Activated T-cell treated with anti-CD3 and anti-CD28 coated beads, Interleukin-2, amount 50 U/mL, for 1 hour (primary cell): Measurements from ENCODE around the gene GGT7.
"Not testable (repeated sequence)": the region's sequence is repeated elsewhere in the genome, so short reads cannot be mapped to it uniquely, and the experiment has no call there.

Source experiments
- DNase-seq: peaks from one replicate; pipeline ENCODE4 v3.0.0-alpha.2; 2020

The GGT7 gene

GRCh38 chr20:34834459-34834893 is 38.2 kb downstream of the GGT7 start:
- DNase-seq = peak; percentile 26

- no peak for DNase-seq
These were observed 40.7 kb downstream of the GGT7 start for GRCh38 chr20:34831936-34832335.

- no peak for DNase-seq
These were observed 43.5 kb downstream of the GGT7 start for GRCh38 chr20:34829191-34829590.

GRCh38 chr20:34825530-34826362 is 46.9 kb downstream of the GGT7 start, which contains the start of gene NCOA6:
Gene NCOA6 (minus strand): TSS chr20:34825651. CDS start chr20:34782355, 43,296 bp downstream.
- DNase-seq = peak; percentile 88

DNA sequence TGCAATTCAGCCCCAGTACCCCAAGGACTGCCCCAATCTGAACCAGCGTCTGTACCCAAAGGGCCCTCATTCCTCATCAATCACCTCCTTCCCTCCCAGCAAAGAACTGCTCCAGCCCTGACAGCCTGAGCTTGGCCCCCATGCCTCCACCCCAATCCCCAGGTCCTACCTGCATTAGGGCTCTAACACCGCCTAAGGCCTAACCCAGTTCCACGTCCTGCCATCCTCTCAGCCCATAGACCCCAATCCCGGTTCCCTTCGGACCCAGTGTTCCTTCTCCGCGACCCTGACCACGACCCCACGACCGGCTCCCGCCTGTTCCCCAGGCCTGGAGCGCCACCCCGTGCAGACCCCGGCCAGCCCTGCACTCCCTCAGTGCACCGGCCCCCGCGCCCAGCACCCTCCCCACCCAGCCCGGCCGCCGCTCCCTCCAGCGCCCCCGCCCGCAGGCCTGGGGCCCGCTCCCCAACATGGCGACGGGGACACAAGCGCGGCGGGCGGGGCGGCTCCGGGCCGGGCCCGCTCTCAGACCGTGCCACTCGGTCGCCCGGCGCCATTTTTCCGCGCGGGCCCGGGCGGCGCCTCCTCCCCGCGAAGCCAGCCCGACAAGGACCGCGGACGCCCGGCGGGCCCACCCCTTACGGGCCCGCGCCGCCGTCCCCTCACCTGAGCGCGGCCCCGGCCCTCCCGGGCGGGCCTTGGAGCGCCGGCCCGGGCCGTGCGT is 47.7 kb downstream of the GGT7 start:
- DNase-seq = peak; percentile 75

DNA sequence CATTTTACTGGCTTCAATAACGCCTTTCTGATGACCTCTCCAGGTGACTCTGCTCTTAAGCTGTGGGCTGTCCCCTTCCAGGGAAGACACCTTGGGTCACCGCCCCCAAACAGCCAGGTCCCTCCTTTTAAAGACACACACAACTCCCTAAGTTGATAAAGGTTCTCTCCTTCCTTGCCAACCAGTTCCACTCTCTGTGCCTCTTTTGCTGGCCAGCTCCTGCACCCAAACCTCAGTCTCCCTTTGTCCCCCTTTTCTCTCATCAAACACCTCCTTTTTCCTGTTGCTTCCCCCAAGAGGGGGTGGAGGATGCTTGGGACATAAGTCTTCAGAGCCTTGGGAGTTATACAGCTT is 48.2 kb downstream of the GGT7 start:
- peak; percentile 72 for DNase-seq

DNA sequence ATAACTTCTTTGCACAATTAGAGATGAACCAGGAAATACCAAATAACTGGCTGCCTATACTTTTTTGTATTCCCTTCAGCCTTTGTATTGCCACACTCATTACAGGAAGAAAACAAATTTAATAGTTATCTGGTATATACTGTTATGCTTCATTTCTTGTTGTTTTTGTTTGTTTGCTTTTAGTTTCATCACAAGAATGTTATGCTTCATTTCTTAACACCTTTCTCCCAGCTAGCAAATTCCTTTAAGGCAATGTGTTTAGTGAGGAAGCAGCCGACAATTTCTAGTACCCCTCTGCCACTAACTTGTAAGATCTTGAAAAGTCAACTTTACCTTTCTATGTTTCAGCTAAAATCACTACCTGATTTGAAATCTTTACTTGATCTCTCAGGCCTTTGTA is 48.6 kb downstream of the GGT7 start:
- DNase-seq = no peak

DNA sequence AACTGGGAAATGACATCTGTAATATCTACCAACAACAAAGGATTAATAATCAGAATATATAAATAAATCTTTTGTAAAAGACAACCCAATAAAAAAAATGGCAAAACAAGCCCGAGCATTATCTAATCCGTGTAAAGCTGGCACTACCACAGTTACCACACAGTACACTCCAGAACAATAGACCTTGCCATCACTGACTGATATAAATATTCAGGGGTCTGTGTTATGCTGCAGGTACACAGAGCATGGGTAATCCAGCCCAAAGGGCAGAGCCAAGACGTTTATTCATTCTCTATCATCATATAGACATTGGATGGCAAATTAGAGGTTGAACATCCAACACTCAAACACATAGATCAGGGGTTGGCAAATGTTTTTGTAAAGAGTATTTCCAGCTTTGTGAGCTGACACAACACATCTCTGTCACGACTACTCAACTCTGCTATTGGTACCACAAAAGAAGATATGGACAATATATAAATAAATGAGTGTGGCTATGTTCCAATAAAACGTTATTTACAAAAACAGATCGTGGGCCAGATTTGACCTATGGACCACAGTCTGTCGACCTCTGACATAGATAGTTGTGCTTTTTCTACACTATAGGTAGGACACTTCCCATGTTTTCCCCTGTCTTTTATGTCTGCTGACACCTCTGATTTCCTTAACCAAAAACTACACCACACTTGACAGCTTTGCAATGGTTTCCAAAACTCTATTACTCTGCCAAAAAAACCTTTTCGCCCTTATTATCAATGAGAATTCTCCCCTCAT is 51.7 kb downstream of the GGT7 start:
- no peak for DNase-seq

GRCh38 chr20:34817801-34818200 is 54.9 kb downstream of the GGT7 start:
- no peak for DNase-seq

DNA sequence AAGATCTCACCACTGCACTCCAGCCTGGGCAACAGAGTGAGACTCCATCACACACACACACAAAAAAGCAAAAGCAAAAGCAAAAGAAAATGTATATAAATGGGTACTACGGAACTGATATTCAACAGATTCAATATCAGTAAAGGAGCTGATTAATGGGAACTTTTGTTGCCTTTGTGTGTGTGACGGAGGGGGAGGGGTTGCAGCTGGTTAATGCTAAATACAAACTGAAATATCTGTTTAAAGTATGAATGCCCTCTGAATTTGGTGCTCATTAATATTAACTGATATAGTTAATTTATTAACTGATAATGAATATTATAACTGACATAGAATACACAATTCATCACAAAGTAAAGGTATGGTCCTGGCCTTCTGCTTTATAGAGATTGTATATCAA is 55.6 kb downstream of the GGT7 start:
- no peak for DNase-seq

DNA sequence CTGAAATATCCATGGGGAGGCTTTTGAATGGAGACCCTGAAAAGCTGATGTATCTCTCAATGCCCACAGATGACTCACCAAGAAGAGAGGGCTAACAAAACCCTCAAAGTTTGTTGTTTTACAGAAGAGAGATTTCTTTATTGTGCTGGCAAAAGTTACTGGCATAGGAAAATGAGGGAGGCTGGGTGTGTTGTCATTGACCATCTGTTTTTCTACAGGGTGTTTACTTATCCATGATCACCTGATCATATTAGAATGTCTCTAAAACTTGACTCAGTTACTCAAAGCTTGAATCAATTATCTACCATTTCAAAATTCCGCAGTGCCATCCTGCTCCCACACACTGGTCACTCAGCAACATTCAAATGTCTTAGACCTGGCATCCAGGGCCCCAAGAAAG is 57.0 kb downstream of the GGT7 start:
- DNase-seq = no peak

DNA sequence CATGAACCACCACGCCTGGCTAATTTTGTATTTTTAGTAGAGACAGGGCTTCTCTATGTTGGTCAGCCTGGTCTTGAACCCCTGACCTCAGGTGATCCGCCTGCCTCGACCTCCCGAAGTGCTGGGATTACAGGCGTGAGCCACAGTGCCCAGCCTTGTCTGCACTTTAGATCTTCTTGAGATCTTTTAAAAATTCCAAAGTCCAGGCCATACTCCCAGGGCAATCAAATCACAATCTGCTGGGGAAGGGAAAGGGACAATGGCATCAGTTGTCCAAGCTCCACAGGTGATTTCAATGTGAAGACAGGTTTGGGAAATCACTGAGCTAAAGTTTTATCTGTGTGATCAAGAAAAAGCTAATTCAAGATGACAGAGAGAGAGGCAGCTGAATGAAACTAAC is 64.1 kb downstream of the GGT7 start:
- no peak for DNase-seq

DNA sequence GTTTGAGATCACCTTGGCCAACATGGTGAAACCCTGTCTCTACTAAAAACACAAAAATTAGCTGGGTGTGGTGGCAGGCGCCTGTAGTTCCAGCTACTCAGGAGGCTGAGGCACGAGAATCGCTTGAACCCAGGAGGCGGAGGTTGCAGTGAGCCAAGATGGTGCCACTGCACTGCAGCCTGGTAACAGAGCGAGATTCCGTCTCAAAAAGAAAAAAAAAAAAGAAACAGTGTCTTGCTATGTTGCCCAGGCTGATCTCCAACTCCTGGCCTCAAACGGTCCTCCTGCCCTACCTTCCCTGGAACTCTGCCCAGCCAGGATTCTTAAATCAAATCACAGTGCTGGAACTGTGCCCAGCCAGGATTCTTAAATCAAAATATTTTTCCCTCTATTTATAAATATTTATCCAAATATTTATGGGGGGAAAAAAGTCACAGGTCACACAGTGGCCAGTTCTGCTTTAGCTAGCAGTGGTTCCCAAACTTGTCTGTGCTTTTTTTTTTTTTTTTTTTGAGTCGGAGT is 64.7 kb downstream of the GGT7 start:
- DNase-seq = not testable (repeated sequence)

DNA sequence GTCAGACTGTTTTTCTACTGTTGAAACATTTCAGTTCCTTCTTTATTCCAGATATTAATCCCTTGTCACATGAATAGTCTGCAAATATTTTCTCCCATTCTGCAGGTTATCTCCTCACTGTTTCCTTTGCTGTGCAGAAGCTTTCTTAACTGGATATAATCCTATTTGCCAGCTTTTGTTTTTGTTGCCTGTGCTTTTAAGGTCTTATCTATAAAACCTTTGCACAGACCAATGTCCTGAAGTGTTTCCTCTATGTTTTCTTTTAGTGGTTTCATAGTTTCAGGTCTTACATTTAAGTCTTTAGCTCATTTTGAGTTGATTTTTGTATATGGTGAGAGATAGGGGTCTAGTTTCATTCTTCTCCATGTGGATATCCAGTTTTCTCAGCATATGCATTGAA is 66.4 kb downstream of the GGT7 start:
- DNase-seq = no peak

DNA sequence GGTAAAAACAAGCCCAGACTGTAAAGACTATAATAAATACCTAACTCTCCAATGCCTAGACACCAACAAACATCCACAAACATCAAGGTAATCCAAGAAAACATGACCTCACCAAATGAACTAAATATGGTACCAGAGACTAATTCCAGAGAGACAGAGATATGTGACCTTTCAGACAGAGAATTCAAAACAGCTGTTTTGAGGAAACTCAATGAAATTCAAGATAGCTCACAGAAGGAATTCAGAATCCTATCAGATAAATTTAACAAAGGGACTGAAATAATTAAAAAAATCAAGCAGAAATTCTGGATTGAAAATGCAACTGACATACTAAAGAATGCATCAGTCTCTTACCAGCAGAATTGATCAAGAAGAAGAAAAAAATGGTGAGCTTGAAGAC is 73.8 kb downstream of the GGT7 start:
- no peak for DNase-seq

- no peak for DNase-seq
These were observed 74.3 kb downstream of the GGT7 start for GRCh38 chr20:34798328-34798727.

DNA sequence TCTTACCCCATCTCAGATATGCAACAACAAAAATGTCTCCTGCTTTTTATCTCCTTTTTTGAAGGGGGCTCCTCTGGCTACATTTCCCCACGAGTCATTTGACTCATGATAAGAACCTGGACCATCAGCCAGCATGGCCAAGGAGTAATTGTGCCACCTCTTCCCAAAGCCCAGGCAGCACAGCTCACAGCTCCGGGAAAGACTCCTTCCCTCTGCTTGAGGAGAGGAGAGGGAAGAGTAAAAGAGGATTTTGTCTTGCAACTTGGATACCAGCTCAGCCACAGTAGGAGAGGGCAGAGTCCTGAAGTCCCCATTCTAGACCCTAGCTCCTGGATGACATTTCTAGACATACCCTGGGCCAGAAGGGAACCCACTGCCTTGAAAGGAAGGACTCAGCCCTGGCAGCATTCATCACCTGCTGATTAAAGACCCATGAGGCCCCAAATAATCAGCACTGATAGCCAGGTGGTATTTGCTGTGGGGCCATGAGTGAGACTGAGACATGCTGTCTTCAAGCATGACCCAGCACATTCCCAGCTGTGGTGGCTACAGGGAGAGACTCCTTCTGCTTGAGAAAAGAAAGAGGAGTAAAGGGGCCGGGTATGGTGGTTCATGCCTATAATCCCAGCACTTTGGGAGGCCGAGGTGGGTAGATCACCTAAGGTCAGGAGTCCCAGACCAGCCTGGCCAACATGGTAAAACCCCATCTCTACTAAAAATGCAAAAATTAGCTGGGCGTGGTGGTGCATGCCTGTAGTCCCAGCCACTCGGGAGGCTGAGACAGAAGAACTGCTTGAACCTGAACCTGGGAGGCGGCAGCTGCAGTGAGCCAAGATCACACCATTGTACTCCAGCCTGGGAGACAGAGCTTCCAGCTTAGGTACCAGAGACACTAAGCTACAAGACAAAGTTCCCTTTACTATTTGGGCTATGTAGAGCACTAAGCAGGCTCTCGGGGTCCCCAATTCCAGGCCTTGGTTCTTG is 75.4 kb downstream of the GGT7 start:
- no peak for DNase-seq
